ENCODE measurements around the gene C2CD2.

DNA sequence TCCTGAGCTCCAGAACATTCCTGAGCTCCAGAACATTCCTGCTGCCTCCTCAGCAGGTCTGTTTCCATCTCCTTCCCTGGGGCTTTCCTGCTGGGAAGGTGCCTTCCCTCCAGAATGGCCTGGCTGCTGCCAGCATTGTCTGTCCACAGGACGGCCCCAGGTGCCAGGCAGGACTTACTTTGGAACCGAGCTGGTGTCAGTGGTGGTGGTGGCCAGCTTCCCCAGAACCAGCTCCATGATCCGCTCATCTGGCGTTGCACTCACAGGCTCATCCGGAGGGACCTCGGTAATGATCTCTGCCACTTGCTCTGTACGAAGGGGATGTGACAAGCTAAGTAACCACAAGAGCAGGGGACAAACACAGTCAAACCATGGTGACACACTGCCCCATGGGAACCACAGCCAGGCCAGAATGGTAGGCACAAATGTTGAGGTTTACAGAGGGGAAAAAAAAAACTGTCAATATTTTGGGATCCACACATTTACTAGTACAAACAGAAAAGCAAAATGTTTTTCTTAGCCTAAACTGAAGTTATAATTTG is 116.0 kb downstream of the C2CD2 start:
- TF ChIP-seq CTCF (IDR thresholded peaks at IDR 0.05) (no peak), POLR2A (IDR thresholded peaks at IDR 0.05) (no peak)

Data from prostate gland (tissue), 2 donors.